GM20000 (cell line): ENCODE data around the gene IHH.

Experiments
- DNase-seq: peaks from one replicate; pipeline ENCODE4 v3.0.0; 2012; ENCODE audit warnings: low spot score
- TF ChIP-seq, protein P1 (sequence below): IDR thresholded peaks from 2 replicates; pipeline ENCODE4 v1.5.1; 2012; ENCODE audit warnings: mild to moderate bottlenecking, control low read depth; ENCODE audit errors: extremely low read depth, missing control alignments

IHH gene

DNA sequence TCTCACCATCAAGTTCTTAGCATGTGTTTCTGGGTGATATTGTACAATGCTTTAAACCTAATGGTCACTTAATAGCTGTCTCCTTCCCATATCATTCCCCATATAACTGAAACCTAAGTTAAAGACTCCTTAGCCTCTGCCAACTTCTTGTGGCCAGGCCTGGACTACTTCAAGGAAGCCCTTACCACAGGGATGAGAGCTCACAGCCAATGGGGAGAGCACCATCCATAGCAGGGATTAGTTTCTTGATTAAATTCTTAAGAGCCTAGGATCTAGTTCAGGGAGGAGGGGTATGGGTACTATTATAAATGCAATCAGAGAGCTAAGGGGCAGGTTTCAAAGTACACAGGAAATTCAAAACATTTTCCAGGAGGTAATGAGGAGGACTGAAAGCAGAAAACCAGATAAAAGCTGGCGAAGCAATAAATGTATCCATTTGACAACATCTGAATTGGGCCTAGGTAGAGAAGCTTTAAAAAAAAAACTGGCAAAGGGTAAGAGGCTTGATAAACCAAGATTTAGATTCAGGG, 34.8 kb upstream of the IHH start:
- TF ChIP-seq, protein P1, sequence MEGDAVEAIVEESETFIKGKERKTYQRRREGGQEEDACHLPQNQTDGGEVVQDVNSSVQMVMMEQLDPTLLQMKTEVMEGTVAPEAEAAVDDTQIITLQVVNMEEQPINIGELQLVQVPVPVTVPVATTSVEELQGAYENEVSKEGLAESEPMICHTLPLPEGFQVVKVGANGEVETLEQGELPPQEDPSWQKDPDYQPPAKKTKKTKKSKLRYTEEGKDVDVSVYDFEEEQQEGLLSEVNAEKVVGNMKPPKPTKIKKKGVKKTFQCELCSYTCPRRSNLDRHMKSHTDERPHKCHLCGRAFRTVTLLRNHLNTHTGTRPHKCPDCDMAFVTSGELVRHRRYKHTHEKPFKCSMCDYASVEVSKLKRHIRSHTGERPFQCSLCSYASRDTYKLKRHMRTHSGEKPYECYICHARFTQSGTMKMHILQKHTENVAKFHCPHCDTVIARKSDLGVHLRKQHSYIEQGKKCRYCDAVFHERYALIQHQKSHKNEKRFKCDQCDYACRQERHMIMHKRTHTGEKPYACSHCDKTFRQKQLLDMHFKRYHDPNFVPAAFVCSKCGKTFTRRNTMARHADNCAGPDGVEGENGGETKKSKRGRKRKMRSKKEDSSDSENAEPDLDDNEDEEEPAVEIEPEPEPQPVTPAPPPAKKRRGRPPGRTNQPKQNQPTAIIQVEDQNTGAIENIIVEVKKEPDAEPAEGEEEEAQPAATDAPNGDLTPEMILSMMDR, result no peak
- DNase-seq, result no peak

DNA sequence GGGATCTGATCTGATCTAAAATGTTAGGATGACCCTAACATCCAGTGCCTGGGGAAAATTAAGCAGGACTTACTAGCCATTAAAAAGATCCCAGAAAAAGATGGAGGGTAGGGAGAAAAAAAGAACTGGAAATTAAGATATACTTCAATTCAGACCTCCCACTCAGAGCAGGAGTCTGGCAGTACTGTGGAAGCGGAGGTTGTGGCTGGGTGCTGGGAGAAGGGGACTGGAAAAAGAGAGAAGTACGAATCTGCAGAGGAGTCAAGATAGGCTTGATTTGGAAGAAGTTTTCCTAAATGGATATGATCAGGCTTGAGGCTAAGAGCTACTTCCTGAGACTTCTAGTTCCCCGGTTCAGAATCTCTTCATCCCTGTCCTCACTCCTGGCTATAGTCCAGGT, 33.5 kb upstream of the IHH start:
- TF ChIP-seq, protein P1, result no peak
- DNase-seq, result no peak

DNA sequence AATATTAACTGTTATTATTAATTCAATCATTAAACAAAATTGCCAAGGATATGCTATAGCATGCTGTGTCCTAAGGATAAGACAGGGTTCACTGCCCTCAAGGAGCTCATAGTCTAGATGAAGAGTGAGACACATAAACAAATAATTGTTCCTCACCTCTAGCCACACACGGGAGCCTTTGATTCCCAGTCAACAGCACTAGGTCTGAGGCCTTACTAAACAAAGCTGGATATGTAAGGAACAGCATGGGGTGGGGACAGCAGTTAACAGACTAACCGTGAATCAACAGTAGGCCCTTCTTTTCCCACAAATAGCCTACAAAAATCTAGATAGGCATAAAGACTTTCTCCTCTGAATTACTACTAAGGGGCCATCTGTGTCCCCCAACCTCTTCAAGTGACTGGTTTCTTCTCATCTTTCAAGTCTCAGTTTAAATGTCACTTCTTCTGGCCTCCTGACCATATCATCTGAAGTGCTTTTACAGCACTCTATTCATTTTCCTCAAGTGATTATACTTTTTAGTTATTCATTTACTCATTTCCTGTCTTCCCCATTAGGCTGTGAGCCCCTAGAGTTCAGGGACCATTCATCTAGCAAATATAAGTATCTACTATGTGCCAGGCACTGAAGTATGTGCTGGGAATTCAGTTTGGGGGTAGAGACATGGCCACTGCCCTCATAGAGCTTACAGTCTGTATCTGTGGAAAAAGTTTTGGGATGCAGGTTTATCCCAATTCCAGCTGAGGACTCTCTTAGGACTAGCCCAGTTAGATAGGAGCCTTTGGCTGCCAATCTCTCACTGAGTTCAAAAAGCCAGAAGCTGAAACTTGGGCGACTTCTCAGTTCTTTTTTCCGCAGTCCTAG, 29.9 kb upstream of the IHH start:
- TF ChIP-seq, protein P1, result no peak
- no peak for DNase-seq

DNA sequence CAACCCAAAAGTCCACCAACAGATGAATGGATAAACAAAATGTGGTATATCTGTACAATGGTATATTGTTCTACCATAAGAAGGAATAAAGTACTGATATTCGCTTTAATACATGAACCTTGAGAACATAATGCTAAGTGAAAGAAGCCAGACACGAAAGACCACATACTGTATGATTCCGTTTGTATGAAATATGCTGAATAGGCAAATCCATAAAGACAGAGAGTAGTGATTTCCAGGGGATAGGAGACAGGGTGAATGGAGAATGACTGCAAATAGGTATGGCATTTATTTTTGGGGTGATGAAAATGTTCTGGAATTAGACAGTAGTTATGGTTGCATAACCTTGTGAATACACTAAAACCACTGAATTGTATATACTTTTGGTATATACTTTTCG, 28.6 kb upstream of the IHH start:
- no peak for DNase-seq
- TF ChIP-seq, protein P1, result no peak

DNA sequence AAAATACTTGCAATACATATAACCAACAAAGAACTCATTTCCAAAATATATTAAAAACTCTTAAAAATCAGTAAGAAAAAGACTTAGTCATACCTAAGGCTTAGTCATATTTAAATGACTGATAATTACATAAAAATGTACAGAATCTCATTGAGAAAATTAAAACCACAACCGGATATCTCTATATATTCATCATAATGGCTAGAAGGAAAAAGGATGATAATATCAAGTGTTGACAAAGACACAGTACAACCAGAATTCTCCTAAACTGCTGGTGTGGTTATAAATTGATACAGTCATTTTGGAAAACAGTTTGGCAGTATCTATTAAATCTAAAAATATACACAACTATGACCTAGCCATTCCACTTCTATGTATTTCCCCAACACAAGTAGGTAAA, 27.1 kb upstream of the IHH start:
- TF ChIP-seq, protein P1, result no peak
- no peak for DNase-seq

DNA sequence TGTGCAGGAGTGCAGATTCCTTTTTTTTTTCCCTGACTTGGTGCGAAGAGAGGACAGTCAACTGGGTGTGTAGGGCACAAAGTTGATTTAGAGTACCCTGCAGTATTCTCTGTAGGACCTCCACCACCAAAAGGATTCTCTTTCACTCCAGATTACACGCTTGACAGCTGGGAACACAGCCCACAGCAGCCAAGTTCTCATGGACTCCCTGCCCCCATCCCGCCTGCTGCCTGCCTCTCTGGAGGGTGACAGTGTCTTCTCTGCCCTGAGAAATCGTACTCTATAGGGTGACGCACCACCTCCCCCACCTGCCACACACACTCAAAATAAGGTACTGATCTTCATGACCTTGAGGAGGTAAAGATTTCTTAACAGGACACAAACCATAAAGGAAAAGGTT, 26.6 kb upstream of the IHH start:
- DNase-seq, result no peak
- TF ChIP-seq, protein P1, result no peak

DNA sequence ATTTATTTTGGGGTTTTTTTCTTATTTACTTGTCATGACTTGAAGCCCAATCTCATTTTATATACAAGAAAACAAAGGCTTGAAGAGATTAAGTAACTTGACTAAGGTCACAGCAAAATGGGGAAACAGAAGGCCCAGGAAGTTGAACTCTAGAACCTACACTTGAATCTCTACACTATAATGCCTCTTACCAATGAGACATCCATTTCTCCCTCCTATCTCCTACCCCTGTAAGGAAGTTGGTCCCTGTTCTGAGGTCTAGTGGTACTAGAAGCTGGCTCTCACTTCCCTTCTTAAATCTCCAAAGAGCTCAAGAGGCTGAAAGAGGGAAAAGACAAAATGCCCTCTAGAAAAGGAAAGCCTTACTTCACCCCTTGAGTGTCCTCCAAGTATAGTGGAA, 25.5 kb upstream of the IHH start:
- no peak for DNase-seq
- TF ChIP-seq, protein P1, result no peak
